Activated gamma-delta T cell treated with Interleukin-2 at 50 U/mL for 16 hours (primary cell): Measurements from ENCODE around the gene OSBPL5.

Source experiments
- DNase-seq: peaks from one replicate; pipeline ENCODE4 v3.0.0-alpha.2; 2020

Gene OSBPL5

GRCh38 chr11:3197044-3197695 lies 32.1 kb upstream of the OSBPL5 start:
- DNase-seq: no peak

- DNase-seq: no peak
Measured at GRCh38 chr11:3196161-3197043, 31.3 kb upstream of the OSBPL5 start.

GRCh38 chr11:3195251-3196160 lies 30.4 kb upstream of the OSBPL5 start:
- no peak for DNase-seq

- no peak for DNase-seq
Measured at GRCh38 chr11:3194016-3194816, 29.1 kb upstream of the OSBPL5 start.

DNA sequence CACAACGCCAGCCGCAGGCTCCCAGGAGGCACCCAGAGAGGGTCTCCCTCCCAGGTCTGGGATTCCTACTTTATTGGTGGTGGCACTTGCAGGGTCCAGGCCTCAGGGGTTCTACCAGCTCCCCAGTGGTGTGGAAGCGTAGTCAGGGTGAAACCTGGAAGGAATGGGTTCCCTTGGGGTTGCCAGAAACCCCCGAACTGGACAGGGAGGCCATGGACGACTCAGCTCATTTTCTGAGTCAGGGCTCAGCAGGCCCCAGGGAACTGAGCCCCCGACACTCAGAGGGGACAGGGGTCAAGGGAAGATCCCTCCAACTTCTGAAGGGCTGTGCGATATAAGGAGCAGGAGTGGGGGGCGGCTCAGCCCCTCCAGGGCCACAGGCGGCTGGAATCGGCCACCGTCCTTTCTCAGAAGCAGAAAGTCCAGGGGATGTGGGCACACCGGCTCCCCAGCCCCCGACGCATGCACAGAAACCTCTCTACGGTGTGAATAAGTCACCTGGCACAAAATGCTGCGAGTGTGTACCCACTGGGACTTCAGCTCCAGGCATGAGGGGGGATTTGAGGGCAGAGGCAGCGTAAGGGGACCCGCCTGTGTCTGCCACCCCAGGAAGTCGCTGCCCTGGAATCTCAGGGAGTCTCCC lies 28.4 kb upstream of the OSBPL5 start:
- no peak for DNase-seq

DNA sequence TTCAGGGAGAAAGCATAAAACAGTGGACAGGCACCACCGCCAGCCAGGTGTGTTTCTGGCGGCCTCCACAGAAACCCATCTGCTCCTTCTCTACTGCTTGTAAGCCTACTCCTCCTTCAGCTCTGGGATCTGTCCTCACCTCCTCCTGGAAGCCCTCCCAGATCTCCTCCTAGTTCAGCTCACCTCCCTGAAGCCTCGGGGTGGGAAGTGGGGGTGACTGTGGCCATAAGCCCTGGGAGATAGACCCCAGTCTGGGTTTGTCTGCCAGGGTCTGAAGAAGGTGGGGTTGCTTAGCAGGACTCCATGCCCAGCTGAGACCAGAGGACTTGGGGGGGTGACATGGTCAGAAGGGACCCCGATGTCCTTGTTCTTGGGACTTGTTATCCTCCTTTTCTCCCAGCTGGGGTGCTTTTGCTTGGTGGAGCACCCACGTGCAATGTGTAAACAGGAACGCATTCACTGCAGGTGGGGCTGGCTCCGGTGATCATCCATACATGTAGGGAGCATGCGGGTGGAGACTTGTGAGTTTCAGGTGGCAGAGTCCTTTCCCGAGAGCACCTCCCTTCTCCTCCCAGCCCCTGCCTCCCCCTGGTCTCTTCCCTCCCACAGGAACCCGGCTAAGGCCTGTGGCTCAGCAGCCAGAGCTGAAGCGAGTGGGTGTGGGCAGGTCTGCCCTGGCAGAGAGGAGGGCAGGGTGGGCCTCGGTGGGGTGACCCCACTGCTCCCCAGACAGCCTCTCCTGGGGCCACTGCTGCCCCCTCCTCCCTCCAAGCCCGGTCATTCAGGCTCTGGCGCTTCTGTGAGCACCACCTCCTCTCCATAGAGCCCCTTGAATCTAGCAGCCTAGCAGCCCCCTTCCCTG lies 27.6 kb upstream of the OSBPL5 start:
- DNase-seq: no peak

- no peak for DNase-seq
Measured at GRCh38 chr11:3191586-3192324, 26.6 kb upstream of the OSBPL5 start.

DNA sequence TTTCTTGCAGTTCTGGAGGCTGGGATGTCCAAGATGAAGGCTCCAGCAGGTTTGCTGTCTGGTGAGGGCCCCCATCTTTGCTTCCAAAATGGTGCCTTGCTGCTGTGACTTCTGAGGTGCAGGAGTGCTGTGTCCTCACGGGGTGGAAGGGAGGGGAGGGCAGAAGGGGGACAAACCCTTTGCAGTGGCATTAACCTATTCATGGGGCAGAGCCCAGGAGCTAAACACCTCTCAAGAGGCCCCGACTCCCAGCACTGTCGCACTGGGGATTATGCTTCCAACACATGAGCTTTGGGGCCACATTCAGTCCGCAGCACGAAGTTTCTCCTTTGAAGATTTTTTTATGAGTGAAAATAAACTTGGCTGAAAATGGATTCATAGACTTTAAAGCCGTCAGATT lies 25.5 kb upstream of the OSBPL5 start:
- DNase-seq: no peak

DNA sequence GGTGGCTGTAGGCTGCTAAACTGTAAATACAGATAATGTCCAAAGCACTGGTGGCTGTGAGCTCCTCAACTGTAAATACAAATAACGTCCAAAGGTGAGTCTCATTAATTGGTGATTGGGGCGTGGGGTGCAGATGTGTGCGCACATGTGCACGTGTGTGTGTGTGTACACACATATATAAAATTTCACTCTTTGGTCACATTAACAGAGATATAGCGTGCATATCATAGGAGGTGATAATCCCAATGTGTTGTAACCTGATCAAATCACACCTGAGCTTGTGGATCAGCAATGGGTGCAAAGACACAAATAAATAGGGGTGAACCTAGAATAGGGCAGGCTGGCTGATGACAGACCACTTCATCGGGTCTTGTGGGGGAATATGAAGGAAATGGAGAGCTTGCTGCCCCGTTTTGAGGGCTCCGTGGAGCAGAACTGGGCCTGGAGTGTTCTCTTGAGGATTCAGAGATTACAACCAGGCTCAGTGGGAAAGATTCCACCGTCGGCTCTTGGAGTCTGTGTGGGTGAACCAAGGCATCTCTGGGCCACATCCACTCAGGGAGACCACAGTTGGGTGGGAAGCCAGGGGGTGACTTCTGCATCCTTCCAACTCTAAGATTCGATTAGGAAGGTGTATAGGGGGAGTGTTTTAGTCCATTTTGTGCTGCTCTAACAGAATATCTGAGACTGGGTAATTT lies 24.9 kb upstream of the OSBPL5 start:
- DNase-seq: no peak

DNA sequence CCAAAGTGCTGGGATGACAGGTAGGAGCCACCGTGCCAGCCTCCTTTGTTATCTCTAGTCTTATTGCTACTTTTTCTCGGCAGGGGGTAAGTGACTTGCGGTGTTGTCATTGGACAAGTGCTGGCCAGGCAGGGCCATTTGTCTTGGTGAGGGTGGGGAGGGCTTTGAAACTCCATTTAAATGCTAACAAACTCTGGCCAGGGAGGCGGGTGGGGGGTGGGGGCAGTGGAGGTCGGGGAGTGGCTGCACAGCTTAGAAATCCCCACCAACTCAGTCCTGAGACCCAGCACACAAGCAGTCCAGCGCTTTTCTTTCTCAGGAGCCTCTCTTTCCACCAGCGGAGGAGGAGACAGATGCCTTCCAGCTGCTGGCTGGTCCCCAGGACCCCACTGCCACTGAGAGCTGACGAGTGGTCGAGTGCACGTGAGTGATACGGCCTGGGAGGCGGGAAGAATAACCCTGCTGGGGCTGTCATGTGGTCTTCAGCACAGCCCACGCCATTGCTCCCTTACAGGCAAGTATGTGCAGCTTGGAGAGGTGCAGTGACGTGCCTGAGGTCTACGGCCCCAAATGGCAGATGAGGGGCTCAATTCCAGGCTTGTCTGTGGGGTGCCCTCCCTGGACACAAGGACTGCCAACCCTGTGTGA lies 24.2 kb upstream of the OSBPL5 start:
- no peak for DNase-seq

DNA sequence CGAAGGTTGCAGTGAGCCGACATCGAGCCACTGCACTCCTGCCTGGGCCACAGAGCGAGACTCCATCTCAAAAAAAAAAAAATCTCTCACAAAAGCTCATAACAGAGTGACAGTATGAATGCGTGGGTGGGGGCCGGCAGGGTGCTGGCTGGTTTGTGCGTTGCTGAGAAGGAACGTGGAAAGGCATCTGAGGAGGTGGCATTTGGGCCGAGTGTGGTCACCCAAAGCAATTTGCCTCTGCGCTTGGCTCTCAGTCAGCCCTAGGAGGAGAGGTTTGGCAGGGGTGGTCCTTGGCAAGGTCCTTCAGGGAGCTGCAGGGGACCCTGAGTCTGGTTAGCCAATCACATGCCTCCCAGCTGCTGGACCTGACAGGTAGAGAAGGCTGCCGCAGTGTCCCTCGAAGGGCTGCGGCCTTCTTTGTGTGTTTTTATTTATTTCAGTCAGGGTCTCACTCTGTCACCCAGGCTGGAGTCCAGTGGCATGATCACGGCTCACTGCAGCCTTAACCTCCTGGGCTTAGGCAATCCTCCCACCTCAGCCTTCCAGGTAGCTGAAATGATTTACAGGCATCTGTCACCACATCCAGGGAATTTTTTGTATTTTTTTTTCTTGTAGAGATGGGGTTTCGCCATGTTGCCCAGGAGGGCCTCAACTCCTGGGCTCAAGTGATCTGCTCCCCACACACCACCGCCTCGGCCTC lies 23.5 kb upstream of the OSBPL5 start:
- no peak for DNase-seq

GRCh38 chr11:3186166-3186953 lies 21.2 kb upstream of the OSBPL5 start:
- no peak for DNase-seq

- DNase-seq: no peak
Measured at GRCh38 chr11:3184732-3185347, 19.7 kb upstream of the OSBPL5 start.

GRCh38 chr11:3183523-3183922 lies 18.4 kb upstream of the OSBPL5 start:
- no peak for DNase-seq

- no peak for DNase-seq
Measured at GRCh38 chr11:3182462-3182852, 17.3 kb upstream of the OSBPL5 start.

DNA sequence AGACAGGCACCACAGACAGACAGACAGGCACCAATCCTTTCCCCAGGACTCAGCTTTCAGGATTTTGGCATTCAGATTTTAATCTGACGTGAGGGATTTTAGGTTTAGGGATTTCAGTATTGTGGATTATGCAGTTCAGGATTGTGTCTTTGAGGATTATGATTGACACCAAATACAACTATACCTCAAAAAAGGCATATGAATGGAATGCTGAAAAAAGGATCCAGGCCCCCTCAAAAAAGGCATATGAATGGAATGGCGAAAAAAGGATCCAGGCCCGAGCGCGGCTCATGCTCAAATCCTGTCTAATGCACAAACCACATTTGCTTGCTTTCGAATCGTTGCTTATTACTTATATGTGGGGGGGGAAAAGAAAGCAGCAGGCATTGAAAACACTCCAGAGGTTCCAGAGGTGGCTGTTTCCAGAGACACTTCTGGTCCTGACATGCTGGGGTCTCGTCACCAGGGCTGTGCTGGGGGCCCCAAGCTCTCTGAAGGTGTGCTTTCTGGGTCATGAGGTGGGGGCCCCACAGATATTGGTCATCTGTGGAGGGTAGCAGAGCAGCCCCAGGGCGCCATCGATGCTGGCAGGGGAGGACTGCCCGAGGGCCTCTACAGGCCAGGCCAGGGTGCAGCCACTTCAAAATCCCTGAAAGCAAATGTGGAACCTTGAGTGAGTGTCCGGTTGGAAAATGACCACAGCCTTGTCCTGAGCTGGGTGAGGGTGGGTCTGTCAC lies 16.8 kb upstream of the OSBPL5 start:
- DNase-seq: no peak
